KBM-7 (cell line): ENCODE results near the gene SEC23B.

Source experiments
- DNase-seq: peaks from one replicate; pipeline ENCODE4 v3.0.0-alpha.2; 2015
- in situ Hi-C: fragments of 300-500 bp; cut with MboI; formaldehyde crosslinking; loops from 2 replicates; pipeline ENCODE4 v1.14.3; 2020; ENCODE audit warnings: low sequenced_read_pairs, low pct_unique_long_range_greater_than_20kb, mixed read lengths

SEC23B gene

GRCh38 chr20:18577942-18578341, 70.2 kb downstream of the SEC23B start:
- in situ Hi-C loops: no loop called here
- no peak for DNase-seq

- peak; percentile 28 for DNase-seq
- in situ Hi-C loops: no loop called here
These were observed 70.8 kb downstream of the SEC23B start for GRCh38 chr20:18578581-18578980.

- DNase-seq: no peak
- in situ Hi-C loops: no loop called here
These were observed 72.3 kb downstream of the SEC23B start for GRCh38 chr20:18580012-18580411.

- no peak for DNase-seq
- in situ Hi-C loops: no loop called here
These were observed 77.4 kb downstream of the SEC23B start for GRCh38 chr20:18585134-18585533.

- peak; percentile 91 for DNase-seq
- in situ Hi-C loops: no loop called here
These were observed 80.2 kb downstream of the SEC23B start, which contains the start of gene DTD1 for GRCh38 chr20:18587665-18588573. Gene DTD1 (plus strand): TSS chr20:18588054. CDS start chr20:18588073, 19 bp downstream.

GRCh38 chr20:18588574-18588933, 80.8 kb downstream of the SEC23B start:
- in situ Hi-C loops: no loop called here

GRCh38 chr20:18589941-18590674, 82.4 kb downstream of the SEC23B start:
- no peak for DNase-seq

More at GRCh38 chr20:18588574-18588933, 80.8 kb downstream of the SEC23B start:
- DNase-seq: no peak

GRCh38 chr20:18596270-18596669, 88.5 kb downstream of the SEC23B start:
- in situ Hi-C loops: no loop called here
- DNase-seq: no peak

More at GRCh38 chr20:18589941-18590674, 82.4 kb downstream of the SEC23B start:
- in situ Hi-C loops: no loop called here

GRCh38 chr20:18609741-18610140, 102.0 kb downstream of the SEC23B start:
- in situ Hi-C loops: no loop called here
- no peak for DNase-seq
